Activated T-cell treated with anti-CD3 and anti-CD28 coated beads for 1 hour (primary cell): ENCODE measurements around the gene FAM89B.

ENCODE experiments used
- DNase-seq: peaks from one replicate; pipeline ENCODE4 v3.0.0-alpha.2; 2020; ENCODE audit warnings: low read depth

FAM89B gene

DNA sequence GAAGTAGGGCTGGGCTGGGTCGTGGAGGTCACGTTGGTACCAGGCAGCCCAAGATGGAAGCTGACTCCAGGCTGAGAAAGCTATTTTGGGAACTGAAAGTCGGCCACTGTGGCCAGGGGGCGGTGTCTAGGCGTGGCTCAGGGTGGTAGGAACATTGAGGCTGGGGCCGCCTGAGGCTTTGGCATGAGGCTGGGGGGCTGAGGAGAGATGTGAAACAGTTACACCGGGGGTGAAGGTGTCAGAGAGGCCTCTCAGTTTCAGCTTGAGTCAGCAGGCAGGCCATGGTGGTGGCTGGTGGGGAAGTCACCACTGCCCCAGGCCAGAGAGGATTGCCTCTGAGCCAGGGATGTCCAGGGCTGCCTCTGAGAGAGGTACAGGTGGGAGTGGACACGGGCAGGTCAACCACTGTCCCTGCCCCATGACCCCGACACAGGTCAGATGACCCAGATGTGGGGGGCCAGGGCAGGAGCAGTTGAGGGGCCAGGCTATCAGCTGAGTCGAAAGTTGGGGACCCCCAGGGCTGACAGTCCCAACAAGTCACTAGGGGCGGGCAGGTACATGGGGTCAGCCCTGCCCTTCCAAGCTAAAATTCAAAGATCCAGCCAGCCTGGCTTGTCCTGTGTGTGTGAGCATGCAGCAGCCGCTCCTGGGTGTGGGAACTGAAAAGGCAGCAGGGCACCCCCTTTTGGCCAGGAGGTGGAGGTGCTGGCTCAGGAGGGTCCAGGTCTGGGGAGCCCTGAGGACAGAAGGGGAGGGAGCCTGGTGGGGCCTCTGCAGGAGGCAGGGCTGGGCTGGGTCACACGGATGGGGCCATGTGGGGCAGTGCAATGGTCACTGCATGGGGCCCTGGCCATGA lies 16.1 kb downstream of the FAM89B start:
- DNase-seq = peak; percentile 61

DNA sequence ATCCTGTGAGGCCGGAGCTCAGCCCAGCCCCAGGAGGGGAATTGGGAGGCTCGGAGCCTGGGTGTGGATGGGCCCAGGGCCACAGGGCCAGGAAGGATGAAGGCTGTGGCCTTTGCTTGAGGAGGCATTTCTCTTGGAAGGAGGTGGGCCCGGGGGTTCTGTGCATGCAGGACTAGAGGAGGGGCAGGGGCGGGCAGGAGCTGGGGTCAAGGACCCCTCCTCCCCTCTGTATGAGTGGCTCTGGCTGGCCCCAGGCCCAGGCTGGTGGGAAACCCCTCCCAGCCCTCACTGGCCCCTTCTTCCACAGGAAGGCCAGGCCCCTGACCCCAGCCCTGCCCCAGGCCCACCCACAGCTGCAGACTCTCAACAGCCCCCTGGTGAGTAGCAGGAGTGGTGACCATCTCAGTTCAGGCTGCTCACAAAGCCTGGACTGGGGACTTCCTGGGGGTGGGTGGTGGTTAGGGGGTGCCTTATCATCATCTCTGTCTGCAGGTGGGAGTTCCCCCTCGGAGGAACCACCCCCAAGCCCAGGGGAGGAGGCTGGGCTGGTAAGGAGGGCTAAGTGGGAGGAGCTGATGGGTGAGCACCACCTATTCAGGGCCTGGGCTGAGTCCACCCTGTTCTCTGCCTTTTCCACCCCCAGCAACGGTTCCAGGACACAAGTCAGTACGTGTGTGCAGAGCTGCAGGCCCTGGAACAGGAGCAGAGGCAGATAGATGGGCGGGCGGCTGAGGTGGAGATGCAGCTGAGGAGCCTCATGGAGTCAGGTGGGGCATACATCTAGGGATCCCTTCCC lies 17.3 kb downstream of the FAM89B start:
- DNase-seq = no peak

- DNase-seq = no peak
These were observed 18.0 kb downstream of the FAM89B start for GRCh38 chr11:65590240-65590738.

- DNase-seq = no peak
These were observed 19.9 kb downstream of the FAM89B start for GRCh38 chr11:65591939-65592857.

GRCh38 chr11:65592858-65593517 lies 20.6 kb downstream of the FAM89B start:
- no peak for DNase-seq

- no peak for DNase-seq
These were observed 21.4 kb downstream of the FAM89B start for GRCh38 chr11:65593518-65594414.

DNA sequence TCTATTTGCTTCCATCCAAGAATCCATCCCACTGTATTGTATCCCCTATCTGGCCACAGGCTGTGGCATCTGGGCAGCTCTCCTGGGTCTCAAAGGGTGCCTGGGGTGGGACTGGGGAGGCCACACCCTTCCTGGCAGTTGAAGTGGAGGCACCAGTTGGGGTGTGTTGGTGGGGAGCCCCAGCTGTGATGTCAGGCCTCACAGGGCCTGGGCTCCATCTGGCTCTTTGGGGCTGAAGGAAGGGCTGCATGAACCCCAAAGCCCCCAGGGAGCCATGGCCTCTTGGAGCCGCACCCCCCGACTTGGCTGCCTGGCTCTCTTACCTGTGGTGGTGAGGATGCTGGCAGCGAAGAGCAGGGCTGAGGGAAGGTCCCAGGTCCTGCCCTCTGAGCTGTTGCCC lies 22.8 kb downstream of the FAM89B start:
- DNase-seq = no peak

DNA sequence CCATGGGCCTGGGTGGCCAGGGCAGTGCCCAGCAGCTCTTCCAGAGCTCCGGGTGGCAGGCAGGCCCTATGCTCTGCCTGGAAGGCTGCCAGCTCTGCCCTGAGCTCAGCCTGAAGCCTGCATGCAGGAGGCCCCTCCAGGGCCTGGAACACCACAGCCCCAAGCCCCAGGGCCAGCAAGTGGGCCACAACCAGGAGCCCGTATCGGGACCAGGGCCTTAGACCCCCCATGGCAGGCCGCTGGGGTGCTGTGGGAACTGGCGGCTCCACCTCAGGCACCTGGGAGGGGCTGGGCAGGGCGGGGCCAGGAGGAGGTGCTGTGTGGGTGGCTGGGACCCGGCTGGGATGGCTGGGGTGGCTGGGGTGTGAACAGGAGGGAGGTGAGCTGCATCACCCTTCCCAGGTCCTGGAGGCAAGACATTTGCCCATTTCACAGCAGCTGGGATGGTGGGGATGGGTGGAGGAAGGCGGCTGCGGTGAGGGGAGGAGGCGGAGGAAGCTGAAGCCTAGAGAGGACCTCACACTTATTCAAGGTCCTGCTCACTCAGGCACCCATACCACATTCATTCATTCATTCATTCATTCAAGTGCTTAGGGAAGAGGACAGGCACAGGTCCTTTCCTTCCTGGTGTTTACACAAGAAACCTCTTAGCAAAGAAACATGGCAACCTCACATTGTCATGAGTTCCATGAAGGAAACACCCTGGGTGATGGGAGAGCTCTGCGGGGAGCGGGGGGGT lies 23.4 kb downstream of the FAM89B start, which contains the start of gene KCNK7:
TSS of gene KCNK7 (minus strand) at position 258 of the 739 bp plus-strand sequence. CDS start at position 230, 28 bp downstream.
- no peak for DNase-seq

DNA sequence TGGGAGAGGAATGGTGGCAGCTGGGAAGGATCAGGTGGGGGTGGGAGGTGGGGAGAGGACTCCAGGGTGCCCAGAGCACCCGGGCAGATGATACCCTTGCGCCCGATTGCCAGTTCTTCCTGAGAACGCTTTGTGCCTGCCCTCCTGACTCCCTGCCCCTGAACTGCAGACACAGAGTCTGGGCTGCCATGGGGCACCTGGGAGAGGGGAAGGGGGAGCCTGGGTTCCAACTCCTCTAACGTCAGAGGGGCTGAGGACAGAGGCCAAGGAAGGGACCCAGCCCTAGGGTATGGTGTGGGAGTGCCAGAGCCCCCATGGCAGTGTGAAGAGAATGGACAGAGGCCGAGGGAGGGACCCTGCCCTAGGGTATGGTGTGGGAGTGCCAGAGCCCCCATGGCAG lies 24.2 kb downstream of the FAM89B start:
- no peak for DNase-seq

DNA sequence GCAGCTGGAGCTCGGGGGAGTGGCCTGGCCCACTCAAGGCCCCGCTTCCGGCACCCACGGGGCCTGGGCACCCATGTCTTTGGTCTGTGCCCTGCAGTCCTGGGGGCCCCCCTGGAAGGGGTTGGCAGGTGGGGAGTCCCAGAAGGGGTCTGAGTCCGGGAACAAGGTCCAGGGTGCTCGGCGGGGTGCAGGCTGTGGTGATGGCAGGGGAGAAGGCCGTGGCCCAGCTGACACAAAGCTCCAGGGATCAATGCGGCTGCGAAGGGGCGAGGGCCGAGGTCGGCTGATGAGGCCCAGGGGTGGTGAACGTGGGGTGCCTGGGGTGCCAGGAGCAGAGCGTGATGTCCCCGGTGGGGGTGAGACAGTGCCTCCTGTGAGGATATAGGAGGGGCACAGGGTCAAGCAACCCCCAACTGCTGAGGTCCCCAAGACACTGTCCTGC lies 25.9 kb downstream of the FAM89B start:
- DNase-seq = no peak

- DNase-seq = no peak
These were observed 27.0 kb downstream of the FAM89B start for GRCh38 chr11:65599216-65599954.

DNA sequence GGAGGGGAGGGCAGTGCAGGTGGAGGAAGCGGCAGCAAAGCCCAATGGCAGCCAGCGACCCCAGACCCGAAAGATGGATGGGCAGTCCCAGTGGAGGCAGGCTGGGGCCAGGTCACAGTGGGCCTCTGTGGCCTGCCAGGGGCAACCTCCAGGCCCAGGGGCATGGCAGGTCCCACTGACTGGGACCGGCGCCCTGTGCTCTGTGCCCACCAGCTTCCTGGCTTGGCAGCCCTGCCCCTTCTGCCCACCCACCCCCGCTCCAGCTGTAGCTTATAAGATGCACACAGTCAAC lies 27.6 kb downstream of the FAM89B start:
- DNase-seq = no peak

GRCh38 chr11:65604258-65604657 lies 31.9 kb downstream of the FAM89B start:
- DNase-seq = no peak

GRCh38 chr11:65606876-65607613 lies 34.7 kb downstream of the FAM89B start:
- DNase-seq = no peak

DNA sequence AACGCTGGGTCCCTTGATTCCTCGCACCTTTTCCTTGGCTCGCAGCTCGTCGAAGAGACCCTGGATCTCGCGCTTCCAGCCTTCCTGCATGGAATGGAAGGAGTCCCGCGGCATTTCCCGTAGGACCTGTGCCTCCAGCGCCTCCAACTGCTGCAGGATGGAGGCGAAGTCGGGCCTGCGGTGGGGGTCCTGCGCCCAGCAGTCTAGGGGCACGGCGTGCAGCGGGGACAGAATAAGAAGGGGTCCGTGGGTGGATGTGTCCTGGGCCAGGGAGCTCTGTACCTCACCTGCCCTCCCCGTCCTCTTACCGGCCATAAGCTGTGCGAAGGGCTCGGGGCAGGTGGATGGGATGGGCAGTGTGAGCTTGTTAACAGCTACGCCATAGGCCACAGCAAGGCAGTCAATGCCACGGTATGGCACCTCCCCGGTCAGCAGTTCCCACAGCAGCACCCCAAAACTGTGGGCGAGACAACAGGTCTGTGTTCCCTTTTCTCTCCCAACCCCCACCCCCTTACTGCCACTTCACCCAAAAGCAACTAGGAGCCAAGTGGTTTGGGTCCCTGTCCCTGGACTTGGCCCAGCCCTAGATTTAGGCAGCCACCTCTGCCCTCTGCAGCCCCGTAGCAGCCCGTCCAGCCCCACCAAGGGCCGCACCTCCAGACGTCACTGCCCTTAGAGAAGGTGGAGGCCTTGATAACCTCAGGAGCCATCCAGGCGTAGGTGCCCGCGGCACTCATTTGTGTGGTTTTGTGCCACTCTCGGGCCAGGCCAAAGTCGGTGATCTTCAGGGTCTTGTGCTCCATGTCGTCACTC lies 35.5 kb downstream of the FAM89B start:
- DNase-seq = no peak

DNA sequence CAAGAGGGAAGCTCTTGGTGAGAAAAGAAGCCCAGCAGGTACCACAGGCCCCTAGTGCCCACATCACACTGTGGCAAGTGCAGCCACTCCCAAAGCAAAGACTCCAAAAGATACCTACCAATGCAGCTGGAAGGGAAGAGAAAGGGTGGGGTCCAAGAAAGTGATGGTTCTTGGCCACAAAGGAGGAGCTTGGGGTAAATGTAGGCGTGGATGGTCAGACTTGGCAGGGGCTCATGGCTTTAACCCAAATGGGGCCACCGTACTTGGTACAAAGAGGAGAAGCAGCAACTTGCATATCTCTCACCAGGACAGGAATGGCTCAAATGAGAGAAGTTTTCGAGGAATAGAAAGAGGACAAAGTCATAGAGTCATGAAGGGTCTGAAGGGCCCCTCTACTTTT lies 36.9 kb downstream of the FAM89B start:
- no peak for DNase-seq

- DNase-seq = no peak
These were observed 37.3 kb downstream of the FAM89B start for GRCh38 chr11:65609665-65610064.
